WI38 (cell line): ENCODE data around the gene RHBDD3.

ENCODE experiments used
- H3K4me3 ChIP-seq: 2 replicates; pipeline ENCODE4 v1.5.1; 2011; ENCODE audit warnings: low read depth, mild to moderate bottlenecking, control low read depth, low read length
- CTCF ChIP-seq: IDR thresholded peaks from 2 replicates; pipeline ENCODE4 v1.5.1; 2012; ENCODE audit warnings: low read depth, mild to moderate bottlenecking, control low read depth, low read length

The RHBDD3 gene

DNA sequence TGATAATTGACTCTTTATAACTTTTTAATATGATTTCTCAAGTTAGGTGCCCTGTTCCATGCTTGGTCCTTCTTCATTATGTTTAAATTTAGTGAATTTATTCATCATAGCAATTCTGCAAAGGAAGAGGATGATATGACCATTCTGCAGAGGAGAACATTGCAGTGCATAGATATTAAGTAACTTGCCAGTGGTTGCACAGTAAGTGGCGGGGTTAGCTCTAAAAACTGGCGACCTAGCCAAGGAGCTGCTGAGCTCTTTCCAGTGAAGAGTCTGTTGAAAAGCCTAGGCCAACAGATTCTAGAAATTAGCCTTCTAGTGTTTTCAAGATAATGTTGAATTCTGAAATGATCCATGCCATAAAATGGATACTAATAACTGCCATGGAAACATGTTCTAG is 4.8 kb upstream of the RHBDD3 start:
- no peak for TF ChIP-seq CTCF

DNA sequence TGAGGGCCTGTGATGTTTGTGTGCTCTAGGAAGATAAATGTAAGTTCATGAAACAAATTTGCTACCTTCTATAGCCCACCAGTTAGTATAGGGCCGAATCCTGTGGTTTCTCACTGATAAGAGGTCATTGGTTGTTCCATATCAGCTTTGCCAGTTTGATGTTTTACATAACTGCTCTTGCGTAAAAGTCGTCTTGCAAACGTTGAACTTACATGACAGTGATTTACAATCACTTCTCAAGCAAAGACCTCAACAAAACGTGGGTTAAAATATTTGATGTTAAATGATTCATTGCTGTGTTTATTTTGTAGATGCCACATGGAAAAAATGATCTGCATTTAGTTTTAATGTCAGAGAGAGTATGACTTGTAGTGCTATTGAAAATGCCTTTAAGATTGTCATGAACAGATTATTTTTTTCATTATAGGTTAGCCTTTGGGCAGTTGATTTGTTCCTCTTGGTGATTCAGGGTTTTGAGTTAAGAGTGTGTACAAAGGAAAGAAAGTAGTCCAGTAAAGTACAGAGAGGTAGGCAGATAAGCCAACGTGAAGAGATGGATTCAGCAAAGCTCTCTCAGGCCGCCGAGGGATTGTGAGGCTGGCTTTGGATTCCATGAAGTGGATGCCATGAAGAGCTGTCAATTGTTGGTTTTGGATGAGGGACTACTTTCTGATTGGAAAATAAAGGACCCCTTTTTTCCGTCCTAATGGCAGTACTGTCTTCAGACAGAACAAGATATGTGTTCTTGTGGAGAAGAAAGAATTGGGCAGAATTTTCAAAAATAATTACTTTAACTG is 2.9 kb upstream of the RHBDD3 start:
- peak overlapping the region; percentile 90 for H3K4me3 ChIP-seq
- TF ChIP-seq CTCF: no peak

More for the DNA sequence above, 4.8 kb upstream of the RHBDD3 start:
- no peak overlapping the region for H3K4me3 ChIP-seq

GRCh38 chr22:29269731-29270474 is 2.1 kb upstream of the RHBDD3 start:
- H3K4me3 ChIP-seq: peak overlapping the region; percentile 90
- TF ChIP-seq CTCF: no peak

GRCh38 chr22:29269230-29269604 is 1.4 kb upstream of the RHBDD3 start:
- TF ChIP-seq CTCF: no peak
- peak overlapping the region; percentile 90 for H3K4me3 ChIP-seq

- H3K4me3 ChIP-seq: peak overlapping the region; percentile 90
- TF ChIP-seq CTCF: no peak
These were observed 889 bp upstream of the RHBDD3 start for GRCh38 chr22:29268511-29269229.

- TF ChIP-seq CTCF: no peak
These were observed 321 bp downstream of the RHBDD3 start for GRCh38 chr22:29267462-29267857.

More at GRCh38 chr22:29267462-29267857, 321 bp downstream of the RHBDD3 start:
- peak overlapping the region; percentile 90 for H3K4me3 ChIP-seq
